Brain pericyte (primary cell): ENCODE measurements around the gene BICDL1.

Experiments
- DNase-seq: peaks from one replicate; pipeline ENCODE4 v3.0.0-alpha.2; 2012; ENCODE audit warnings: low read depth, low spot score

Gene BICDL1

DNA sequence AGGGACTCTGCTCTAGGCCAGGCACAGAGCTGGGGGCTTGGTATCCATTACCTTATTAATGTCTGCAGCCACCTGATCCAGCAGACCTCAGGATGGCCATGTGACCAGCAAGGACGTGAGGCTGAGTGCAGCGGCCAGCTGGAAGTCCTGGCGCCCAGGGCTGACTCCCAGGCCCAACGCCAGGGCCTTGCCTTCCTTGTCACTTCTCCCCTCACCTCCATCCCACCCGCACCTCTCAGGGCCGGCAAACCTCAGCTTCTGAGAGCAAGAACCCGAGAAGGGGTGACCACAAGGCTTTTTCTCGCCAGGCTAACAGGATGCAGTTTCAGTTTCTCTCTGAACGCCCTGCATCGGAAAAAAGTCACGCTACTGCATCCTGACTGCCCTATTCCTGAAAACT lies 112.1 kb downstream of the BICDL1 start:
- DNase-seq = no peak

DNA sequence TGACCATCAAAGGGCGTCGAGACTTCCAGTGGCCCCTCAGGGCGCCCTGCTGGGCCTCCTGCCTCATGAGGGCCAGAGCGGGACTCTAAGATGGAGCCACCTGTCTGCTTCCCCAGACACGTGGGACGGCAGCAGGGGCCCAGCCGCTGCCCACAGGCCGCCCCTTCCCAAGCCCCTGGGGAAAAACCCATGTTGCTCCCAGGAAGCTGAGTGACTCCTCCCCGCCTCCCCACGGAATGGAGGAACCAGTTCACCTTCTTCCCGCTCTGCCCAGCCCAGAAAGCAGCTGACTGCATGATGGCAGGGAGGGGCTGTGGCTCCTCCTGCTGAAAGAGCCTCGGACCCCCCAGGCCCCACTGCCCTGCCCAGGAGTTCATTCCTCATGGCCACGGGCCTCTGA lies 112.6 kb downstream of the BICDL1 start:
- no peak for DNase-seq

- no peak for DNase-seq
Measured at GRCh38 chr12:120102189-120103043, 113.4 kb downstream of the BICDL1 start.

GRCh38 chr12:120103044-120103338 lies 114.0 kb downstream of the BICDL1 start:
- no peak for DNase-seq

DNA sequence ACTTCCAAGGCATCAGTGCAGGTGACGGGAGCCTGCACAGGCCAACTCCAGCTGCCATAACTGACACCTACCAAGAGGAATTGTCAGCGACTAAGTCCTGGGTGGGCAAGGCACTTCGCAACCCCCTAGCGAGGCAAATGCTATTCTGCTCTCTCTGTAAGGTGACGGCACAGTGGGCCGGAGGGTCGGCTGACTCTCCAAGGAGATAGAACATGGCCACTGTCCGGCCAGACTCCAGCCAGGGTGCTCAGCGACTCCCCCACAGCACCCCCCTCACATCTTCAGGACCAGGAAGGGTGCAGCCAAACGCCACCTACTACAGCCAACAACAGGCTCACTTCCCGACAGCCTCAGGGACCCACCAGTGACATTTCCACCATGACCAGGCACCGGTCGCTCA lies 114.3 kb downstream of the BICDL1 start:
- no peak for DNase-seq

GRCh38 chr12:120106151-120106550 lies 117.1 kb downstream of the BICDL1 start:
- DNase-seq = no peak

- DNase-seq = no peak
Measured at GRCh38 chr12:120109570-120110267, 120.7 kb downstream of the BICDL1 start.

- no peak for DNase-seq
Measured at GRCh38 chr12:120110550-120111501, 121.8 kb downstream of the BICDL1 start.

GRCh38 chr12:120115066-120115465 lies 126.0 kb downstream of the BICDL1 start:
- DNase-seq = no peak

DNA sequence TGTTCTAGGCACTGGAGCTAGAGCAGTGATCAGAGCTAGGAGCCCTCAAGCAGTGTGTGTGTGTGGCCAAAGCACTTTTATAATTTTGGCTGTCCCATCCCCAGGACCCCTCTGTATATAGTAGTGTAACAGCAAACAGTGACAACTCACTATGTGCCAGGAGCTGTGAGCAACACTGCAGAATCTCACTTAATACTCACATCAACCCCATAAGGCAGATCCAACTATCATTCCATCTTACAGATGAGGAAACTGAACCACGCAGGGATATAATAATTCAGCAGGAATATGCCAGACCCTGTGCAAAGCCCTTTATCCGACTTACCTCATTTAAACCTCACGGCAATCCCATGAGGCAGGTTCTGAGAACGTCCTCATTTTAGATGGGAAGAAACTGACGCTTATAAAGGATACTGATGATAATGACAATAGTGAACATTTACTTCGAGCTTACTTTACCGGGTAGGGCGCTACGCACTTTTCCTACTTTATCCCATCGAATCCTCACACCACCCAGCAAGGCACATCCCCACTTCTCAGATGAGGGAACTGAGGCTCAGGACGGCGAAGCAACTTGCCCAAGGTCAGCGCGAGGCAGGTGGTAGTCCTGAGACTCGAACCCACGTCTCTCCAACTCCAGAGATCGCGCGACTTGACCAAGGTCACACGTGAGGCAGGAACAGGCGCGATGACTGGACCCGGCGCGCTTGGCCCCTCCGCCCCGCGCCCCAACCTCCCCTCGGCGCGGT lies 126.8 kb downstream of the BICDL1 start:
- DNase-seq = no peak

DNA sequence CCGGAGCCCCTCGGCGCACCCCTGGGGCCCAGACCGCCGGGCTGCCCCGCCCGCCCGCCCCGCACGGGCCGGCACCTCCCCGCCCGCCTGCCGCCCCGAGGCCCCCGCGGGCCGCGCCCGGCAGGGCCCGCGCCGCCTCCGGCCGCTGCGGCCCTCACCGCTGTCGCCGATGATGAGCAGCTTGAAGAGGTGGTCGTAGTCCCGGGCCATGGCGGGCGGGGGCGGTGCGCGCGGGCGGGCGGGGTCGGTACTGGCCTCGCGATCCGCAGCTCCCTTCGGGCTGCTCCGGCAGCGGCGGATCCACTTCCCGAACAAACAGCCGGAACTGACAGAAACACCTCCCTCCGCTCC lies 127.4 kb downstream of the BICDL1 start, which contains the start of gene RAB35:
TSS of gene RAB35 (minus strand) at position 313 of the 351 bp plus-strand sequence. CDS start at position 210, 103 bp downstream.
- DNase-seq = no peak

DNA sequence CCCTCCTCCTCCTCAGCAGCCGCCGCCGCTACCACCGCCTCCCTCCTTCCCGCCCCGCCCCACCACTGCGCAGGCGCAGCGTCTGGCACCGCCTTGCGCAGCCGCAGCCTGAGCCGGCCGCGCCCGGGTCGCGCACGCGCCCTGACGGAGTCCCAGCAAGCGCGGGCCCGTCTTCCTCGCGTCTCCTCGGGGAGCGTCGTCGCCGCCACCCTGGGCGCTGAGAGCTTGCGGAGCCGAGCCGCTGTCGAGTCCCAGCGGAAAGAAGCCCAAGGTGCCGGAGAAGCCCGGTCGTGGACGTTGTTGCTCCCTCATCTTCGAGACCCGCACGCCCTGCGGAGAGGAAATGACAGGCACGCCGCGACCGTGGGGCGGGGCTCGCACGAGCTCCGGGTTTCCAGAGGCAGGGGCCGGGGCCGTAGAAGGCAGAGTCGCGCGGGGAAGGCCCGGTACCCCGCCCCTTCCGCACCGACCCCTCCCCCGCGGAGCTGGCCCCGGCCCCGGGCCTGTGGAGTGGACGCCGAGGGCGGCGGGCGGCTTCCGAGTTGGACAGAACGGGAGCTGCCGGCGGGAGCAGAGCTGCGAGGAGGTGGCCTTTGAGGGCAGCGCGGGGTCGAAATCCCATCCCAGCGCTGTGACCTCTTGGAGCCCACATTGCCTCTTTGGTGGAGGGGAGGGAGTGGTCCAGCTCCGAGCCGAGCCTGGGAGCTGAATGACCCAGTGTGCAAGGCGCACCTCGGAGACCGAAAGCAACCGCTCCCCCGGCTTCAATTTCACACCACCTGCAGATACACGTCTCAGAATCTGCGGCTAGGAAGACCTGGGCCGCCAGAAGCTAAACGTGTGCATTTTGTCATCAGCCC lies 128.0 kb downstream of the BICDL1 start:
- DNase-seq = peak; percentile 75

- no peak for DNase-seq
Measured at GRCh38 chr12:120117961-120118320, 128.9 kb downstream of the BICDL1 start.

DNA sequence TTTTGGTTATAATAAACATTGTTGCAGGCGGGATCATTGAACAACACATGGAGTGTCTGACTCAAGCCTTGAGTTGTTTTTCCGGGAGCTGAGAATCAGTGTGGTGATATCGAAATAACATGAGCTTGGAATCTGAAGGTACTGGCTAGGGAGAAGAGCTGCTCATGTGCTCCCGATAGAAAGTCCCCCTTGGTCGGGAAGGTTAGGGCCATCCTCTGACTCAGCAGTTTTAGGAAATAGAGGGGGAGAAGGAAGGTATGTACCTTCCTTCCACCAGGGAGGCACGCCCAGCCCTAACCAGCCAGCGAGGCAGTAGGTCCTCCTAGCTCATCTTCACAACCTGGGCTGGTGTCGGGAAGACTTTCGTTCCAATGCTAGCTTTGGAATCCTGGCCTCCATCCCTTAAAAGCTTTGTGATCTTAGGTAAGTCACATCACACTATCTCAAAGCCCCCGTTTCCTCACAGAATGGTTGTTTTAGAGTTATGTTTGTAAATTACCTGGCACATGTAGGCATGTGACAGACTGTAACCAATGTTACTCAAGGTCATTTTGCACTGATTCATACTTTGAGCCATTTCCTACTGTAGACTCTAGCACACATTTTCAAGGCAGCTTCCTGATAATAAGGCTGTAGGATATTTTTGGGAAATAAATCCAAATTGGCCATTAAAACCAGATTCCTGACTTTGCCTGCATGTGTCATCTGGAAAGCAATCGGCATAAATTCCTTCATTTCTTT lies 129.5 kb downstream of the BICDL1 start:
- DNase-seq = no peak

GRCh38 chr12:120119271-120119973 lies 130.4 kb downstream of the BICDL1 start:
- no peak for DNase-seq

- DNase-seq = no peak
Measured at GRCh38 chr12:120121343-120121742, 132.3 kb downstream of the BICDL1 start.

DNA sequence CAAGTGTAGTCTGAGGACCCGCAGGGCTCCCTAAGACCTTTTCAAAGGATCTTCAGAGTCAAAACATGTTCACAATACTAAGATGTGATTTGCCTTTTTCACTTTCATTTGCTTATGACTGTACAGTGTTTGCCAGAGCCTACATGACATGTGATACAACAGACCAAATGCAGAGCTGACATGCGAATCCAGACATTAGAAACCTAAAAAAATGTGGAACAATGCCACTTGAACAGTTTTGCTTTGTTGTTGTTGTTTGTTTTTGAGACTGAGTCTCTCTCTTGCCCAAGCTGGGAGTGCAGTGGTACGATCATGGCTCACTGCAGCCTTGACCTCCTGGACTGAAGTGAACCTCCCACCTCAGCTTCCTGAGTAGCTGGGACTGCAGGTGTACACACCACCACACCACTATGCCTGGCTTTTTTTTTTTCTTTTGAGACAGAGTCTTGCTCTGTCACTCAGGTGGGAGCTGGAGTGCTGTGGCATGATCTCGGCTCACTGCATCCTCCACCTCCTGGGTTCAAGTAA lies 132.8 kb downstream of the BICDL1 start:
- no peak for DNase-seq

DNA sequence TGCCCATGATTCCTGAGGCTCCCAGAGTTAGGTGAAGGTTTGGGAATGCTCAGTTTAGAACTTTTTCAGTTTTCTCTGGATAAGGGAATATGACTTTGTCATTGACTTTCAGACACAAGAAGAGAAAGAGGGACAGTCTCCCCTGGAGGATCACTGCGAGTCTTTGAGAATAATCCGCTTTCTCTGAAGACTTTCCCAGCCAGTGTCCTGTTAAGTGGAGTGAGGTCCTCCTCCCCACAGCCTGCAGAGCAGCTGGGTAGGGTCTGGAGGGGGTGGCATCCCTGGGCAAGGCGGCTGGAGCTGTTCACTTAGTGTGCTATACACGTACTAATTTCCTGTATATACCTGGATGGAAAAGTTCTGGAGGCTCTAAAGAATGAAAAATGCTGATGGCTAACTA lies 136.0 kb downstream of the BICDL1 start:
- DNase-seq = no peak
